Activated CD4-positive, alpha-beta T cell treated with anti-CD3 and anti-CD28 coated beads for 4 hours (primary cell): ENCODE results near the gene MUC3A.
"Not testable (repeated sequence)": the region's sequence is repeated elsewhere in the genome, so short reads cannot be mapped to it uniquely, and the experiment has no call there.

ENCODE experiments used
- DNase-seq, 2 donors: peaks; one replicate each; pipeline ENCODE4 v3.0.0-alpha.2; 2020

Gene MUC3A

DNA sequence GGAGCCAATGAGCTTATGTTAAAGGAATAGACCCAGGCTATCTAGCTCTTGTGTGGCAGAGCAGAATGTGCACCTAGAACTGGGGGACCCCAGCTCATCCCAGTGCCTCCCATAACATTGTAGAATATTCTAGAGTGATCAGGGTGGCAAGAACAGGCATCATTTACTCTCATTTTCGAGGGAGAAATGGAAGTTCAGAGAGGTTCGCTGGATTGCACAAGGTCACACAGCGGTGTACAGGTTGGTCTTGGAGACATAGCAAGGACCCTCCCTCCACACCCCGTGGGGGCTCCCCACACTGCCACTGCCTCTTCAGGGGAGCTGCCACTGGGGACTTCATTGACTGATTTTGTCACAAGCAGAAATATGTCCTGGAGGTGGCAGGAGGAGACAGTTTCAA, 29.0 kb downstream of the MUC3A start:
- DNase-seq, result no peak

DNA sequence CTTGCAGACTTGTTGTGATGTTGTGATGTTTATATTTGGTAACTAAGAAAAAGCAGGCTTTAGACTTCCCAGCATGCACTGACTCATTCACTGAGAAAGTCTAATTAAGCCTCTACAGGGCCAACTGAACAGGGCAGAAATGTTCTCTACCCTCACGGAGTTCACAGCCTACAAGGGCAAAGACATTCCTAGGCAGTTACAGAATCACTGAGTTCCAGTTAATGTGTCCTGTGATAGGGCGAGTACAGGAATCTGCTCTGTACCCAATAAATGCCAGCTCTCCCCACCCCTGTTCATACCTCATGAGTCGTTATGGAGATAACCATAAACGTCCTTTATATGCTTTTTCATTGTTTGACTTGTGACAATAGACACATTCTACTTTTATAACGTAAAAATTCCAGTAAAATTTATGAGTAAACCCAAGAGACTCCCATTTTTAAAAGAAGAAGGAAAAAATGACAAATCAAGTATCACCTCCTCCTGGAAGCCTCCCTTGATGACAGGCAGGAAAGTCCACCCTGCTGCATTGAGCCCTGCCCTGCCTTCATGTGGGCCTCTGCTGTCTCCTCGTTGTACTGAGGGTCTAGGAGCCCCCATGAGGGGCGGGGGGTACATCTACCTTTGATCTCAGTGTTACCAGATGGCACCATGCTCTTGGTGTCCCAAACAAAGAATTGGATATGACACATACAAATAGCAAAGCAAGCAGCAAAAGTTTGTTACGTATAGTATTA, 34.3 kb downstream of the MUC3A start:
- DNase-seq, result no peak

DNA sequence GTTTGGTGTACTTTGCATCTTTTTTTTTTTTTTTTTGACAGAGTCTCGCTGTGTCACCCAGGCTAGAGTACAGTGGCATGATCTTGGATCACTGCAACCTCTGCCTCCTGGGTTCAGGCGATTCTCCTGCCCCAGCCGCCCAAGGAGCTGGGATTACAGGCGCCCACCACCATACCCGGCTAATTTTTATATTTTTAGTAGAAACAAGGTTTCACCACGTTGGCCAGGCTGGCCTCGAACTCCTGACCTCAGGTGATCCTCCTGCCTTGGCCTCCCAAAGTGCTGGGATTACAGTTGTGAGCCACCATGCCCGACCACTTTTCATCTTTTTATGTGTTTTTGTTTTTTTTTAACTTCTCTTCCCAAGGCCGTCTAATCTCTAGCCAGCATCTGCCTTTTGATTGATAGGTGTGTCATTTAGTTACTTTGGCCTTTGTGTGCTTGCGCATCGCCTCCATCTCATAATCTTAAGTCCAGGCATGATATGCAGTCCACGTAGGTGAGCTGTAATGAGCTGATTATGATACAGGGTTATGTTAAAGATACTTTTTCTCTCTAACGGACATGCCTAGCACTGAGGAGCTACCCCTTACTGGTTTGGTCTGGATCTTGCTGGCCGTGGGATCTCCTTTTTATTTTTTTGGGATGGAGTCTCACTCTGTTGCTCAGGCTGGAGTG, 35.0 kb downstream of the MUC3A start:
- DNase-seq, result not testable (repeated sequence)

DNA sequence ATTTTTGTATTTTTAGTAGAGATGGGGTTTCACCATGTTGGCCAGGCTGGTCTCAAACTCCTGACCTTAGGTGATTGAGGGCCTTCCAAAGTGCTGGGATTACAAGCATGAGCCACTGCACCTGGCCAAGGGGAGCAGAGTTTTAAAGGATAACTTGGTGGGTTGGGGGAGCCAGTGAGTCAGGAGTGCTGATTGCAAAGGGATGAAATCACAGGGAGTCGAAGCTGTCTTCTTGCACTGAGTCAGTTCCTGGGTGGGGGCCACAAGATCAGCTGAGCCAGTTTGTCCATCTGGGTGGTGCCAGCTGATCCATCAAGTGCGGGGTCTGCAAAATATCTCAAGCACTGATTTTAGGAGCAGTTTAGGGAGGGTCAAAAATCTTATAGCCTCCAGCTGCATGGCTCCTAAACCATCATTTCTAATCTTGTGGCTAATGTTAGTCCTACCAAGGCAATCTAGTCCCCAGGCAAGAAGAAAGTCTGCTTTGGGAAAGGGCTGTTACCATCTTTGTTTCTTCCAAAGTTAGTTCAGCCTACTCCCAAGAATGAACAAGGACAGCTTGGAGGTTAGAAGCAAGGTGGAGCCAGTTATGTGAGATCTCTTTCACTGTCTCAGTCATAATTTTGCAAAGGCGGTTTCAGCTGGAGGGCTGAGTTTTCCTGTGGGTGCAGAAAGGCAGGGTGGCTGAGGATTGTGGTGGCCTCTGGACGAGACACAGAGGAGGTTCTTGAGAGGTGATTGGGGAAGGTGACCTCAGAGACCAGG, 35.9 kb downstream of the MUC3A start:
- not testable (repeated sequence) for DNase-seq

DNA sequence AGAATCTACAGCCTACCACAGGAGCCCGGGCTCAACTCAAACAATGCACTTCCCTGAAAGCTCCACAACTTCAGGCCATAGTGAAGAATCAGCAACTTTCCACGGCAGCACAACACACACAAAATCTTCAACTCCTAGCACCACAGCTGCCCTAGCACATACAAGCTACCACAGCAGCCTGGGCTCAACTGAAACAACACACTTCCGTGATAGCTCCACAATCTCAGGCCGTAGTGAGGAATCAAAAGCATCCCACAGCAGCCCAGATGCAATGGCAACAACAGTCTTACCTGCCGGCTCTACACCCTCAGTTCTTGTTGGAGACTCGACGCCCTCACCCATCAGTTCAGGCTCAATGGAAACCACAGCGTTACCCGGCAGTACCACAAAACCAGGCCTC, 42.3 kb downstream of the MUC3A start:
- DNase-seq, result no peak

DNA sequence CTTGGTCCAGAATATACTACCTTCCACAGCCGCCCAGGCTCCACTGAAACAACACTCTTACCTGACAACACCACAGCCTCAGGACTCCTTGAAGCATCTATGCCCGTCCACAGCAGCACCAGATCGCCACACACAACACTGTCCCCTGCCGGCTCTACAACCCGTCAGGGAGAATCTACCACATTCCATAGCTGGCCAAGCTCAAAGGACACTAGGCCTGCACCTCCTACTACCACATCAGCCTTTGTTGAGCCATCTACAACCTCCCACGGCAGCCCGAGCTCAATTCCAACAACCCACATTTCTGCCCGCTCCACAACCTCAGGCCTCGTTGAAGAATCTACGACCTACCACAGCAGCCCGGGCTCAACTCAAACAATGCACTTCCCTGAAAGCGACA, 42.9 kb downstream of the MUC3A start:
- not testable (repeated sequence) for DNase-seq

DNA sequence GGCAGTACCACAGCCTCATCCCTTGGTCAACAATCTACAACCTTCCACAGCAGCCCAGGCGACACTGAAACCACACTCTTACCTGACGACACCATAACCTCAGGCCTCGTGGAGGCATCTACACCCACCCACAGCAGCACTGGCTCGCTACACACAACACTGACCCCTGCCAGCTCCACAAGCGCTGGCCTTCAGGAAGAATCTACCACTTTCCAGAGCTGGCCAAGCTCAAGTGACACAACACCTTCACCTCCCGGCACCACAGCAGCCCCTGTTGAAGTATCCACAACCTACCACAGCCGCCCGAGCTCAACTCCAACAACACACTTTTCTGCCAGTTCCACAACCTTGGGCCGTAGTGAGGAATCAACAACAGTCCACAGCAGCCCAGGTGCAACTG, 45.3 kb downstream of the MUC3A start:
- DNase-seq, result not testable (repeated sequence)

DNA sequence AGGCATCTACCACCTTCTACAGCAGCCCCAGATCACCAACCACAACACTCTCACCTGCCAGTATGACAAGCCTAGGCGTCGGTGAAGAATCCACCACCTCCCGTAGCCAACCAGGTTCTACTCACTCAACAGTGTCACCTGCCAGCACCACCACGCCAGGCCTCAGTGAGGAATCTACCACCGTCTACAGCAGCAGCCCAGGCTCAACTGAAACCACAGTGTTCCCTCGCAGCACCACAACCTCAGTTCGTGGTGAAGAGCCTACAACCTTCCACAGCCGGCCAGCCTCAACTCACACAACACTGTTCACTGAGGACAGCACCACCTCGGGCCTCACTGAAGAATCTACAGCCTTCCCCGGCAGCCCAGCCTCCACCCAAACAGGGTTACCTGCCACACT, 49.2 kb downstream of the MUC3A start:
- not testable (repeated sequence) for DNase-seq

DNA sequence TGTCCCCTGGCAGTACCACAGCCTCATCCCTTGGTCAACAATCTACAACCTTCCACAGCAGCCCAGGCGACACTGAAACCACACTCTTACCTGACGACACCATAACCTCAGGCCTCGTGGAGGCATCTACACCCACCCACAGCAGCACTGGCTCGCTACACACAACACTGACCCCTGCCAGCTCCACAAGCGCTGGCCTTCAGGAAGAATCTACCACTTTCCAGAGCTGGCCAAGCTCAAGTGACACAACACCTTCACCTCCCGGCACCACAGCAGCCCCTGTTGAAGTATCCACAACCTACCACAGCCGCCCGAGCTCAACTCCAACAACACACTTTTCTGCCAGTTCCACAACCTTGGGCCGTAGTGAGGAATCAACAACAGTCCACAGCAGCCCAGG, 50.0 kb downstream of the MUC3A start:
- DNase-seq, result not testable (repeated sequence)

DNA sequence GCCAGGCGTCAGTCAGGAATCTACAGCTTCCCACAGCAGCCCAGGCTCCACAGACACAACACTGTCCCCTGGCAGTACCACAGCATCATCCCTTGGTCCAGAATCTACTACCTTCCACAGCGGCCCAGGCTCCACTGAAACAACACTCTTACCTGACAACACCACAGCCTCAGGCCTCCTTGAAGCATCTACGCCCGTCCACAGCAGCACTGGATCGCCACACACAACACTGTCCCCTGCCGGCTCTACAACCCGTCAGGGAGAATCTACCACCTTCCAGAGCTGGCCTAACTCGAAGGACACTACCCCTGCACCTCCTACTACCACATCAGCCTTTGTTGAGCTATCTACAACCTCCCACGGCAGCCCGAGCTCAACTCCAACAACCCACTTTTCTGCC, 50.7 kb downstream of the MUC3A start:
- DNase-seq, result not testable (repeated sequence)

DNA sequence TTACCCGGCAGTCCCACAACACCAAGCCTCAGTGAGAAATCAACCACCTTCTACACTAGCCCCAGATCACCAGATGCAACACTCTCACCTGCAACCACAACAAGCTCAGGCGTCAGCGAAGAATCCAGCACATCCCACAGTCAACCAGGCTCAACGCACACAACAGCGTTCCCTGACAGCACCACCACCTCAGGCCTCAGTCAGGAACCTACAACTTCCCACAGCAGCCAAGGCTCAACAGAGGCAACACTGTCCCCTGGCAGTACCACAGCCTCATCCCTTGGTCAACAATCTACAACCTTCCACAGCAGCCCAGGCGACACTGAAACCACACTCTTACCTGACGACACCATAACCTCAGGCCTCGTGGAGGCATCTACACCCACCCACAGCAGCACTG, 53.0 kb downstream of the MUC3A start:
- DNase-seq, result not testable (repeated sequence)

DNA sequence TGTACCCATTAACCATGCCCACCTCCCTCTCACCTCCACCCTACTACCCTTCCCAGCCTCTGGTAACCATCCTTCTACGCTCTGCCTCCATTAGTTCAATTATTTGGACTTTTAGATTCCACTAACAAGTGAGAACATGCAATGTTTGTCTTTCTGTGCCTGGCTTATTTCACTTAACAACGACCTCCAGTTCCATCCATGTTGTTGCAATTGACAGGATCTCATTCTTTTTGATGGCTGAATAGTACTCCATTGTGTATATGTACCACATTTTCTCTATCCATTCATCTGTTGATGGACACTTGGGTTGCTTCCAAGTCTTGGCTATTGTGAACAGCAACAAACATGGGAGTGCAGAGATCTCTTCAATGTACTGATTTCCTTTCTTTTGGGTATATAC, 58.0 kb downstream of the MUC3A start:
- not testable (repeated sequence) for DNase-seq

DNA sequence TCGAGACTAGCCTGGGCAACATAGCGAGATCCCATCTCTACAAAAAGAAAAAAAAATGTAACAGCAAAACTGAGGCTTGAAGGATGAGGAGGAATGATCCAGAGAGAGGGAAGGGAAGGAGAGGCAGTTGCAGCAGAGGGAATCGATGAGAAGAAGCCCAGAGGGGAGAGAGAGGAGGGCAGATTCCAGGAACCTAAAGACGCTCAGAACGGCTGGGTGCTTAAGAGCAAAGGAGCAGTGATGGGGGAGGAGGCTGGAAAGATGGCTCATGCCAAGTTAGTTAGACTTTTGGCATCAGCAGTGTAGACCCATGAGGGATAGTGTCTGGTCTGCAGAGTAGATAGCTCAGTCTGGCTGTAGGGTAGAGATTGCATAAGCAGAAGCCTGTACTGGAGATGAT, 60.3 kb downstream of the MUC3A start:
- no peak for DNase-seq

DNA sequence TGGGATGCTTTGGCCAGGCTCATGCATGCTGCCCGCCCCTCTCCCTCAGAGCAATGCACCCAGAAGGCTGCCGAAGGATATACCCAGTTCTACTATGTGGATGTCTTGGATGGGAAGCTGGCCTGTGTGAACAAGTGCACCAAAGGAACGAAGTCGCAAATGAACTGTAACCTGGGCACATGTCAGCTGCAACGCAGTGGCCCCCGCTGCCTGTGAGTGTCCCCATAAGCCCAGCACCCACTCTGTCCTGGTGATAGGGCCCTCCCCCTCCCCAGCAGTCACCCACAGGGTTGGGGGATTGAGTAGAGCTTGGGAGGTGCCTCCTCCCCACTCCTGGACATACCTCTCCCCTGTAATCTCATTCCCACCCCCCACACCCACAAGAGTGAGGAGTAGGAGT, 63.6 kb downstream of the MUC3A start:
- DNase-seq, result no peak

DNA sequence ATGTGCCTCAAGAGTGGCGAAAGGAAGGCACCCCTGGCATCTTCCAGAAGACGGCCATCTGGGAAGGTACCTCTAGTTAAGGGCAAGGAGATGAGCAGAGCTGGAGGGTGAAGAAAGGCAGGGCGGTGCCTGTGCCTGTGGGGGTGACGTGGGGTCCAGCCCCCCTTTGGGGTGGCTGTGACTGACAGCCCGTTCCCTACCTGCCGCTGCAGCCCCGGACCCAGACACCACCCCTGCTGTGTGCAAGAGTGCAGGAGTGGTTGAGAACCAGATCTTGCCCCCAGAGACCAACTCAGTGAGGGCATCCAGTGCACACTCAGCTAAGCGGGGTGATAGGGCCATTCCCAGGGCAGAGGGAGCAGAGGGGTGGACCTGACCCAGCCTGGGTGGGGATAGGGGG, 66.3 kb downstream of the MUC3A start:
- no peak for DNase-seq

DNA sequence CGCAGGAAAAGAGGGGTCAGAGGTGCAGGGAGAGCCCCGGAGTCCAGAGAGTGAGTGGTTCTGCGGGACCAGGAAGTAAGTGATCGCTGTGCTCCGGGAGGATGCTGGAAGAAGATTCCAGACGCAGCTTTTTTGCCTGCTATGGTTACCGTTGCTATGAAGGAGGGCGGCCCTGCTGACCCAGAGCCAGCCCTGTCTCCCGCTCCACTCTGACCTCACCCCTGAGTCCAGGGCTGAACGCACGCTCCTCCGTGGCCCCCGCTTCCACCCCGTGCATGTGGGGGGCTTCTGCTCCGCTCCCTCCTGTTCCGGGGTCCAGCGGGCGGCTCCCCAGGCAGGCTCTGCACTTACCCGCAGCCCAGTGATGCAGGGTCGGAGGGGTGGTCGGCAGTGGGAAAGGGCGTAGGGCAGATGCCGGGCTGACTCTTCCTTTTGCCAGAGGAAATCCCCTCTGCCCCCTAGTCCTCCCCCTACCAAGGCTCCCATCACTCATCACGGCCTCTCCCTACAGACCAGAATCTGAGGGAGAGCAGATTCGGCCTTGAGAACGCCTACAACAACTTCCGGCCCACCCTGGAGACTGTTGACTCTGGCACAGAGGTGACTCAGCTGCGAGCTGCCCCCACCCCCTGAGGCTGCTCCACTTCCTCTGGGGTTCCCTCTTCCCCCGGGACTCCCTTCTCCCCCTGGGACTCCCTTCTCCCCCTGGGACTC, 67.9 kb downstream of the MUC3A start:
- peak; percentile 54 to 73 for DNase-seq
